Ishikawa (cell line): ENCODE results near the gene LYRM4.

Experiments
- CREB1 ChIP-seq: IDR thresholded peaks from 2 replicates; pipeline ENCODE4 v1.6.1; 2012; ENCODE audit warnings: low read depth
- EP300 ChIP-seq: IDR thresholded peaks from 2 replicates; pipeline ENCODE4 v1.6.1; 2012; ENCODE audit warnings: borderline replicate concordance
- FOXM1 ChIP-seq: IDR thresholded peaks from 2 replicates; pipeline ENCODE4 v1.6.1; 2012; ENCODE audit warnings: low read depth, borderline replicate concordance
- MAX ChIP-seq: IDR thresholded peaks from 2 replicates; pipeline ENCODE4 v1.6.1; 2012
- NFIC ChIP-seq: IDR thresholded peaks from 2 replicates; pipeline ENCODE4 v1.6.1; 2012
- RAD21 ChIP-seq: IDR thresholded peaks from 2 replicates; pipeline ENCODE4 v1.6.1; 2012; ENCODE audit warnings: low read depth
- REST ChIP-seq: IDR thresholded peaks from 2 replicates; pipeline ENCODE4 v1.6.1; 2012; ENCODE audit warnings: low read depth, mild to moderate bottlenecking
- TAF1 ChIP-seq: IDR thresholded peaks from 2 replicates; pipeline ENCODE4 v1.6.1; 2012; ENCODE audit warnings: low read depth, mild to moderate bottlenecking
- USF1 ChIP-seq: IDR thresholded peaks from 2 replicates; pipeline ENCODE4 v1.6.1; 2012
- YY1 ChIP-seq: IDR thresholded peaks from 2 replicates; pipeline ENCODE4 v1.6.1; 2012; ENCODE audit warnings: low read depth

GRCh38 chr6:5220443-5220842 is 40.3 kb downstream of the LYRM4 start:
- TF ChIP-seq YY1, result no peak
- TF ChIP-seq EP300, result no peak
- TF ChIP-seq TAF1, result no peak
- TF ChIP-seq USF1, result no peak
- no peak for TF ChIP-seq MAX
- TF ChIP-seq FOXM1, result no peak
- TF ChIP-seq CREB1, result no peak
- no peak for TF ChIP-seq REST
- TF ChIP-seq RAD21, result no peak
- TF ChIP-seq NFIC, result no peak
